Right lobe of liver (tissue), 4 donors: ENCODE data around the gene CAPN14.

Experiments
- CTCF ChIP-seq, 4 donors: fragments of 200-600 bp in 3 of 4; fragments of 450-650 bp in 1 of 4; IDR thresholded peaks; one replicate each; pipeline versions ENCODE4 v1.5.1 to v1.8.0; 2016 to 2022; ENCODE audit warnings: antibody characterized with exemption in 4 of 4, mild to moderate bottlenecking in 2 of 4
- POLR2A ChIP-seq: fragments of 450-650 bp; IDR thresholded peaks from one replicate; pipeline ENCODE4 v1.6.1; 2017; ENCODE audit warnings: antibody characterized with exemption, mild to moderate bottlenecking
- donor health status: DM: no; HTN: no; CAD: no.
- donor health status: DM: no; HTN: no; CAD: no.
- donor health status: DM: no; HTN: yes; CAD: no.

DNA sequence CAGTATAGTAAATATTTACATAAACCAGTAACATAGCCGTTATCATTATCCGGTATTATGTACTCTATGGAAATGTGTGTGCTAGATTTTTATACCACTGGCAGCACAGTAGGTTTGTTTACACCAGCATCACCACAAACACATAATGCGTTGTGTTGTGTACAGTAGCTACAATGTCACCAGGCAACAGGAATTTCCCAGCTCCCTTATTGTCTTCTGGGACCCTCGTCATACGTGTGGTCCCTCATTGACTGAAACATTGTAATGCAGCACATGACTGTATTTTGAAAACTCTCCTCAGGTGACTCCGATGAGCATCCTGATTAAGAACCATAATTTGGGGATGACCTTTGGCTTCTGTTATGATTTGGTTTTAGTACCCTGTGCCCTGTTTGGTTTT lies 47.9 kb upstream of the CAPN14 start:
- TF ChIP-seq CTCF (IDR thresholded peaks at IDR 0.05) = no peak
- no peak for TF ChIP-seq POLR2A
